H9 (cell line): ENCODE data around the gene SOX8. TPM values are rescaled to one million over a fixed set of nuclear protein-coding genes. Genes with fewer than 3 reads are reported as not detected.

Experiments
- DNase-seq: peaks from one replicate; pipeline ENCODE4 v3.0.0-alpha.2; 2017
- H2AFZ ChIP-seq: one replicate; pipeline ENCODE4 v1.6.1; 2013; ENCODE audit warnings: mild to moderate bottlenecking, low read length, control low read depth, moderate library complexity
- H2AK5ac ChIP-seq: 2 replicates; pipeline ENCODE4 v1.6.1; 2013; ENCODE audit warnings: low read length, control low read depth, mixed read lengths; ENCODE audit not compliant: insufficient read length
- H2BK120ac ChIP-seq: one replicate; pipeline ENCODE4 v1.6.1; 2013; ENCODE audit warnings: low read depth, mild to moderate bottlenecking, low read length, control low read depth, inconsistent platforms; ENCODE audit not compliant: poor library complexity, severe bottlenecking
- H2BK12ac ChIP-seq: 2 replicates; pipeline ENCODE4 v1.6.1; 2013; ENCODE audit warnings: low read length, control low read depth, mixed read lengths, low read depth; ENCODE audit not compliant: insufficient read length
- H2BK15ac ChIP-seq: 2 replicates; pipeline ENCODE4 v1.6.1; 2013; ENCODE audit warnings: low read depth, low read length, control low read depth
- H2BK20ac ChIP-seq: one replicate; pipeline ENCODE4 v1.6.1; 2013; ENCODE audit warnings: low read depth, mild to moderate bottlenecking, low read length, control low read depth, inconsistent platforms; ENCODE audit not compliant: poor library complexity, severe bottlenecking
- H2BK5ac ChIP-seq: 2 replicates; pipeline ENCODE4 v1.6.1; 2013; ENCODE audit warnings: low read length, control low read depth, mixed read lengths; ENCODE audit not compliant: insufficient read length
- H3K14ac ChIP-seq: 2 replicates; pipeline ENCODE4 v1.6.1; 2013; ENCODE audit warnings: low read length, control low read depth; ENCODE audit not compliant: insufficient read depth
- H3K18ac ChIP-seq: 2 replicates; pipeline ENCODE4 v1.6.1; 2013; ENCODE audit warnings: low read depth, mild to moderate bottlenecking, mixed read lengths, low read length, control low read depth; ENCODE audit not compliant: insufficient read length
- H3K23ac ChIP-seq: 2 replicates; pipeline ENCODE4 v1.6.1; 2013; ENCODE audit warnings: low read length, control low read depth, mixed read lengths, low read depth; ENCODE audit not compliant: insufficient read length
- H3K23me2 ChIP-seq: 2 replicates; pipeline ENCODE4 v1.6.1; 2013; ENCODE audit warnings: low read depth, mild to moderate bottlenecking, mixed read lengths, low read length, control low read depth; ENCODE audit not compliant: insufficient read length, poor library complexity, severe bottlenecking
- H3K27ac ChIP-seq: 2 replicates; pipeline ENCODE4 v1.5.1; 2013; ENCODE audit warnings: low read length, control low read depth, mixed read lengths, low read depth; ENCODE audit not compliant: insufficient read length
- H3K27me3 ChIP-seq: 2 replicates; pipeline ENCODE4 v1.6.1; 2013; ENCODE audit warnings: low read length, control low read depth, inconsistent platforms; ENCODE audit not compliant: insufficient read depth
- H3K4ac ChIP-seq: 2 replicates; pipeline ENCODE4 v1.6.1; 2013; ENCODE audit warnings: low read depth, mild to moderate bottlenecking, control low read depth, inconsistent platforms, low read length, moderate library complexity
- H3K4me1 ChIP-seq: 2 replicates; pipeline ENCODE4 v1.6.1; 2013; ENCODE audit warnings: low read length, control low read depth, inconsistent platforms; ENCODE audit not compliant: insufficient read depth
- H3K4me2 ChIP-seq: 2 replicates; pipeline ENCODE4 v1.6.1; 2013; ENCODE audit warnings: low read length, control low read depth, mixed read lengths; ENCODE audit not compliant: insufficient read length, insufficient read depth
- H3K56ac ChIP-seq: 2 replicates; pipeline ENCODE4 v1.6.1; 2013; ENCODE audit warnings: low read depth, mild to moderate bottlenecking, mixed read lengths, low read length, control low read depth; ENCODE audit not compliant: insufficient read length
- H3K79me1 ChIP-seq: 2 replicates; pipeline ENCODE4 v1.6.1; 2013; ENCODE audit warnings: low read depth, mild to moderate bottlenecking, moderate library complexity, low read length, control low read depth, inconsistent platforms; ENCODE audit not compliant: insufficient read depth, poor library complexity, severe bottlenecking
- H3K79me2 ChIP-seq: 2 replicates; pipeline ENCODE4 v1.6.1; 2013; ENCODE audit warnings: low read length, control low read depth, inconsistent platforms; ENCODE audit not compliant: insufficient read depth
- H3K9ac ChIP-seq: 2 replicates; pipeline ENCODE4 v1.6.1; 2013; ENCODE audit warnings: low read length, control low read depth, mixed read lengths; ENCODE audit not compliant: insufficient read length; ENCODE audit errors: extremely low read depth
- H3K9me3 ChIP-seq: one replicate; pipeline ENCODE4 v1.6.1; 2013; ENCODE audit warnings: low read depth, low read length, inconsistent platforms; ENCODE audit not compliant: control insufficient read depth
- H3T11ph ChIP-seq: one replicate; pipeline ENCODE4 v1.6.1; 2013; ENCODE audit warnings: mild to moderate bottlenecking, low read length, control low read depth, inconsistent platforms
- H4K20me1 ChIP-seq: one replicate; pipeline ENCODE4 v1.6.1; 2013; ENCODE audit not compliant: control insufficient read depth, insufficient read length, insufficient read depth
- H4K5ac ChIP-seq: 2 replicates; pipeline ENCODE4 v1.6.1; 2013; ENCODE audit warnings: low read depth, mild to moderate bottlenecking, mixed read lengths, low read length, control low read depth; ENCODE audit not compliant: insufficient read length
- H4K8ac ChIP-seq: replicated peaks from 2 replicates; pipeline ENCODE4 v1.6.1; 2013; ENCODE audit warnings: low read length, control low read depth, mixed read lengths, low read depth; ENCODE audit not compliant: insufficient read length
- H4K91ac ChIP-seq: 2 replicates; pipeline ENCODE4 v1.6.1; 2013; ENCODE audit warnings: low read depth, mild to moderate bottlenecking, moderate library complexity, mixed read lengths, low read length, control low read depth; ENCODE audit not compliant: insufficient read length
- H3K27ac Mint-ChIP-seq, 3 experiments: 2 replicates in 2 of 3; 3 replicates in 1 of 3; pipeline ENCODE4 v1.8.0; 2020 to 2021; ENCODE audit warnings: mixed read lengths in 3 of 3, mild to moderate bottlenecking in 1 of 3, moderate library complexity in 1 of 3
- H3K27me3 Mint-ChIP-seq: 2 replicates; pipeline ENCODE4 v1.8.0; 2021; ENCODE audit warnings: low read depth, mild to moderate bottlenecking, moderate library complexity, mixed read lengths
- H3K36me3 Mint-ChIP-seq, 3 experiments: 2 replicates in 2 of 3; 3 replicates in 1 of 3; pipeline ENCODE4 v1.8.0; 2020 to 2021; ENCODE audit warnings: low read depth in 3 of 3, mixed read lengths in 3 of 3; ENCODE audit not compliant: insufficient read depth in 1 of 3
- H3K4me1 Mint-ChIP-seq, 2 experiments: 2 replicates each; pipeline ENCODE4 v1.8.0; 2020; ENCODE audit warnings: mixed read lengths in 2 of 2
- H3K4me3 Mint-ChIP-seq, 2 experiments: 2 replicates in 1 of 2; 3 replicates in 1 of 2; pipeline ENCODE4 v1.8.0; 2020 to 2021; ENCODE audit warnings: mild to moderate bottlenecking in 2 of 2, mixed read lengths in 2 of 2, moderate library complexity in 1 of 2
- H3K9me3 Mint-ChIP-seq, 2 experiments: 2 replicates in 1 of 2; 3 replicates in 1 of 2; pipeline ENCODE4 v1.8.0; 2020; ENCODE audit warnings: mild to moderate bottlenecking in 2 of 2, mixed read lengths in 2 of 2, moderate library complexity in 1 of 2
- WGBS: extraction: QIAGEN DNeasy Blood & Tissue Kit; methylation state at CpG from one replicate; pipeline ENCODE4 v1.1.7; 2013; ENCODE audit warnings: missing lambda C conversion rate, low lambda C conversion rate, mixed read lengths; ENCODE audit not compliant: insufficient read length; ENCODE audit errors: extremely low coverage; 5-methylcytosine and 5-hydroxymethylcytosine counted together
- total RNA-seq: library from RNA; stranded (reverse); gene quantifications from 2 replicates; pipeline ENCODE4 v1.2.1, GENCODE V29; 2021
- TF ChIP-seq, protein P1 (sequence below): fragments of 200-600 bp; sonication (generic); conservative IDR thresholded peaks from 3 replicates; pipeline ENCODE4 v1.8.0; 2021; ENCODE audit warnings: antibody characterized with exemption, mild to moderate bottlenecking

The SOX8 gene
- total RNA-seq, 1 experiment from 2014 or later = 8.9 TPM

DNA sequence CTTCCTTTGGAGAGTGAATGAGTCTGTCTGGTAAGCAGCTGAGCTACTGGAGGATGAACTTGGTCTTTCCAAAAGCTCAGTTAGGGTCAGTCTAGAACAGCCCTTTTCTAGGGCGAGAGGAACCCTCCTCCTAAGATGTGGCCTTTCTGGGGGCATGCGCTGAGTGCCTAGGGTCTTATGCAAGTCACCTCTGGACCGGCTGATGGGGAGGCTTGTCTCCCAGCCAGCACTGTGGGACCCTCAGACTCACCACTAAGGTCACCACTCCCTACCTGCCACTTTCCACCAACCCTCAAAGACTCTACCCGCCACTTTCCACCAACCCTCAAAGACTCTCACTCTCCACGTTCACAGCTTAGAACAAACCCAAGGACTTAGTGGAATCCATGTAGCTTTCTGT is 37.6 kb upstream of the SOX8 start:
- Histone ChIP-seq H3K4ac (no peak overlapping the region), H2BK20ac (no peak overlapping the region), H2AK5ac (no peak overlapping the region), H3K4me1 (no peaks in the 10 kb centered on the region), H2BK12ac (no peak overlapping the region), H2BK15ac (no peak overlapping the region), H3K23me2 (no peaks in the 10 kb centered on the region), H3K79me2 (no peaks in the 10 kb centered on the region), H3K18ac (no peak overlapping the region), H3K27me3 (no peaks in the 10 kb centered on the region), H3K9me3 (no peaks in the 10 kb centered on the region), H3K14ac (no peak overlapping the region), H3K27ac (no peak overlapping the region), H4K91ac (no peak overlapping the region), H3K56ac (no peak overlapping the region), H2BK5ac (no peak overlapping the region), H3K9ac (no peak overlapping the region), H4K8ac (no peak overlapping the region), H2AFZ (no peak overlapping the region), H2BK120ac (no peak overlapping the region), H4K20me1 (no peaks in the 10 kb centered on the region), H3T11ph (no peak overlapping the region), H3K4me2 (no peak overlapping the region), H4K5ac (no peak overlapping the region), H3K23ac (no peak overlapping the region), H3K79me1 (no peaks in the 10 kb centered on the region)
- Mint-ChIP-seq H3K9me3 (peaks cover 24 to 28% of the 10 kb centered on the region in 2 experiments), H3K27me3 (peaks cover 3% of the 10 kb centered on the region; the same call in 1 of the 2 replicates), H3K4me3 (no peak overlapping the region), H3K4me1 (no peaks in the 10 kb centered on the region), H3K36me3 (peaks cover 12 to 24% (median 17%) of the 10 kb centered on the region in 3 experiments; a peak in 5 of 7 replicates), H3K27ac (no peak overlapping the region)
- WGBS = no CpG with 5 or more reads among the region's 5 CpGs
- no peak for DNase-seq
- TF ChIP-seq, protein P1, sequence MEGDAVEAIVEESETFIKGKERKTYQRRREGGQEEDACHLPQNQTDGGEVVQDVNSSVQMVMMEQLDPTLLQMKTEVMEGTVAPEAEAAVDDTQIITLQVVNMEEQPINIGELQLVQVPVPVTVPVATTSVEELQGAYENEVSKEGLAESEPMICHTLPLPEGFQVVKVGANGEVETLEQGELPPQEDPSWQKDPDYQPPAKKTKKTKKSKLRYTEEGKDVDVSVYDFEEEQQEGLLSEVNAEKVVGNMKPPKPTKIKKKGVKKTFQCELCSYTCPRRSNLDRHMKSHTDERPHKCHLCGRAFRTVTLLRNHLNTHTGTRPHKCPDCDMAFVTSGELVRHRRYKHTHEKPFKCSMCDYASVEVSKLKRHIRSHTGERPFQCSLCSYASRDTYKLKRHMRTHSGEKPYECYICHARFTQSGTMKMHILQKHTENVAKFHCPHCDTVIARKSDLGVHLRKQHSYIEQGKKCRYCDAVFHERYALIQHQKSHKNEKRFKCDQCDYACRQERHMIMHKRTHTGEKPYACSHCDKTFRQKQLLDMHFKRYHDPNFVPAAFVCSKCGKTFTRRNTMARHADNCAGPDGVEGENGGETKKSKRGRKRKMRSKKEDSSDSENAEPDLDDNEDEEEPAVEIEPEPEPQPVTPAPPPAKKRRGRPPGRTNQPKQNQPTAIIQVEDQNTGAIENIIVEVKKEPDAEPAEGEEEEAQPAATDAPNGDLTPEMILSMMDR = no peak
